H1 (cell line): ENCODE data around the gene STIL. TPM values are rescaled to one million over a fixed set of nuclear protein-coding genes. Genes with fewer than 3 reads are reported as not detected.

Experiments
- CTCF ChIA-PET: fragments of 300-600 bp; sonication (Branson Sonifier 250); formaldehyde crosslinking; loops from one replicate; lab custom pipeline; 2021; ENCODE audit not compliant: partially characterized antibody; lab: Charles Lee
- POLR2A ChIA-PET: fragments of 300-600 bp; sonication (Branson Sonifier 250); formaldehyde crosslinking; loops from one replicate; lab custom pipeline; 2021; ENCODE audit warnings: inconsistent platforms; ENCODE audit not compliant: partially characterized antibody; lab: Charles Lee
- DNase-seq, 2 experiments: peaks; one replicate each; pipeline versions ENCODE4 v3.0.0 to v3.0.0-alpha.2; 2010 to 2022; ENCODE audit warnings: low spot score in 2 of 2, low read depth in 1 of 2, mixed read lengths in 1 of 2
- FAIRE-seq: peaks from 2 replicates; lab custom pipeline; 2011; peaks lifted over from hg19 to GRCh38; lab: Jason Lieb, UNC
- H2AFZ ChIP-seq: 2 replicates; pipeline ENCODE4 v1.8.1; 2012; ENCODE audit warnings: low read length, inconsistent platforms
- H2AK5ac ChIP-seq: 2 replicates; pipeline ENCODE4 v1.6.1; 2013; ENCODE audit warnings: low read depth, low read length
- H2BK120ac ChIP-seq: replicated peaks from 2 replicates; pipeline ENCODE3; 2013; ENCODE audit warnings: low read depth, low read length, inconsistent platforms
- H2BK12ac ChIP-seq: 2 replicates; pipeline ENCODE4 v1.6.1; 2013; ENCODE audit warnings: low read depth, low read length
- H2BK15ac ChIP-seq: 2 replicates; pipeline ENCODE4 v1.6.1; 2013; ENCODE audit warnings: low read length
- H2BK20ac ChIP-seq: 2 replicates; pipeline ENCODE4 v1.6.1; 2013; ENCODE audit warnings: low read length
- H2BK5ac ChIP-seq: 2 replicates; pipeline ENCODE4 v1.6.1; 2013; ENCODE audit warnings: low read depth, low read length
- H3K14ac ChIP-seq: 2 replicates; pipeline ENCODE4 v1.6.1; 2013; ENCODE audit warnings: inconsistent platforms; ENCODE audit not compliant: insufficient read length
- H3K18ac ChIP-seq: 2 replicates; pipeline ENCODE4 v1.6.1; 2013; ENCODE audit warnings: low read length; ENCODE audit errors: extremely low read depth
- H3K23ac ChIP-seq: 2 replicates; pipeline ENCODE4 v1.6.1; 2013; ENCODE audit warnings: inconsistent platforms; ENCODE audit not compliant: insufficient read length
- H3K23me2 ChIP-seq: 2 replicates; pipeline ENCODE4 v1.6.1; 2013; ENCODE audit warnings: low read depth, low read length
- H3K27ac ChIP-seq: 2 replicates; pipeline ENCODE4 v1.6.1; 2011; ENCODE audit warnings: low read depth, low read length, inconsistent platforms
- H3K27me3 ChIP-seq, 4 experiments: replicated peaks in 1 of 4; 1 replicate in 1 of 4; 2 replicates in 3 of 4; pipeline versions ENCODE4 v1.6.1 to v1.8.1; 2011 to 2013; ENCODE audit warnings: low read length in 3 of 4, mild to moderate bottlenecking in 3 of 4, inconsistent platforms in 2 of 4, mixed read lengths in 2 of 4, moderate library complexity in 1 of 4; ENCODE audit not compliant: control insufficient read depth in 3 of 4, insufficient read depth in 3 of 4; ENCODE audit errors: extremely low read depth in 1 of 4
- H3K36me3 ChIP-seq, 4 experiments: 2 replicates each; pipeline versions ENCODE4 v1.6.1 to v1.8.1; 2011 to 2013; ENCODE audit warnings: mild to moderate bottlenecking in 4 of 4, low read length in 3 of 4, moderate library complexity in 2 of 4, control low read depth in 1 of 4, inconsistent platforms in 1 of 4; ENCODE audit not compliant: insufficient read depth in 4 of 4, control insufficient read depth in 2 of 4
- H3K4ac ChIP-seq: replicated peaks from 2 replicates; pipeline ENCODE3; 2013; ENCODE audit warnings: low read length, low read depth, mixed read lengths, inconsistent platforms; ENCODE audit not compliant: insufficient read length
- H3K4me1 ChIP-seq, 4 experiments: replicated peaks in 1 of 4; 1 replicate in 1 of 4; 2 replicates in 3 of 4; pipeline versions ENCODE4 v1.6.1 to v1.8.1; 2011 to 2013; ENCODE audit warnings: low read length in 3 of 4, inconsistent platforms in 2 of 4, mixed read lengths in 1 of 4; ENCODE audit not compliant: insufficient read depth in 4 of 4, control insufficient read depth in 3 of 4
- H3K4me2 ChIP-seq, 2 experiments: 2 replicates each; pipeline versions ENCODE4 v1.6.1 to v1.8.1; 2011 to 2013; ENCODE audit warnings: low read depth in 2 of 2, low read length in 2 of 2, control low read depth in 1 of 2, inconsistent platforms in 1 of 2, mild to moderate bottlenecking in 1 of 2; ENCODE audit not compliant: insufficient read depth in 1 of 2
- H3K4me3 ChIP-seq, 4 experiments: fragments of 200-600, 300-600 bp in 1 of 4; sonication (generic), shearing (Covaris generic), sonication (Bioruptor Twin) in 1 of 4; 2 replicates each; pipeline versions ENCODE4 v1.5.1 to v1.8.1; 2011 to 2016; ENCODE audit warnings: low read length in 4 of 4, low read depth in 3 of 4, control low read depth in 2 of 4, inconsistent platforms in 2 of 4, mild to moderate bottlenecking in 2 of 4, mixed read lengths in 1 of 4, moderate library complexity in 1 of 4; ENCODE audit not compliant: insufficient read depth in 2 of 4; ENCODE audit errors: extremely low read depth in 1 of 4
- H3K56ac ChIP-seq: replicated peaks from 2 replicates; pipeline ENCODE3; 2013; ENCODE audit warnings: low read depth, mild to moderate bottlenecking, mixed read lengths, low read length, inconsistent platforms; ENCODE audit not compliant: insufficient read length
- H3K79me1 ChIP-seq: 2 replicates; pipeline ENCODE4 v1.6.1; 2013; ENCODE audit warnings: low read depth, low read length, control low read depth
- H3K79me2 ChIP-seq, 2 experiments: 2 replicates each; pipeline versions ENCODE4 v1.6.1 to v1.8.1; 2012 to 2013; ENCODE audit warnings: low read length in 2 of 2, mild to moderate bottlenecking in 2 of 2, inconsistent platforms in 1 of 2; ENCODE audit not compliant: insufficient read depth in 2 of 2, control insufficient read depth in 1 of 2
- H3K9ac ChIP-seq, 4 experiments: replicated peaks in 1 of 4; 1 replicate in 1 of 4; 2 replicates in 3 of 4; pipeline versions ENCODE4 v1.6.1 to v1.8.1; 2011 to 2013; ENCODE audit warnings: low read depth in 3 of 4, low read length in 3 of 4, control low read depth in 2 of 4, mild to moderate bottlenecking in 2 of 4, moderate library complexity in 2 of 4, inconsistent platforms in 1 of 4; ENCODE audit errors: extremely low read depth in 1 of 4
- H3K9me3 ChIP-seq, 2 experiments: 2 replicates each; pipeline versions ENCODE4 v1.6.1 to v1.8.1; 2012 to 2013; ENCODE audit warnings: mild to moderate bottlenecking in 2 of 2, moderate library complexity in 2 of 2, control low read depth in 1 of 2, inconsistent platforms in 1 of 2, low read depth in 1 of 2, low read length in 1 of 2, mixed read lengths in 1 of 2; ENCODE audit not compliant: insufficient read depth in 2 of 2
- H4K20me1 ChIP-seq, 2 experiments: replicated peaks in 1 of 2; 2 replicates each; pipeline versions ENCODE3 to v1.8.1; 2011 to 2013; ENCODE audit warnings: inconsistent platforms in 2 of 2, low read length in 2 of 2, mild to moderate bottlenecking in 1 of 2; ENCODE audit not compliant: insufficient read depth in 2 of 2, control insufficient read depth in 1 of 2
- H4K5ac ChIP-seq: 2 replicates; pipeline ENCODE4 v1.6.1; 2013; ENCODE audit warnings: low read length, low read depth, mixed read lengths, inconsistent platforms; ENCODE audit not compliant: insufficient read length
- H4K8ac ChIP-seq: 2 replicates; pipeline ENCODE4 v1.8.0; 2013; ENCODE audit warnings: mild to moderate bottlenecking, moderate library complexity, low read length, inconsistent platforms; ENCODE audit not compliant: insufficient read depth; ENCODE audit errors: extremely low read depth
- H4K91ac ChIP-seq: replicated peaks from 2 replicates; pipeline ENCODE3; 2013; ENCODE audit warnings: low read length, mixed read lengths, inconsistent platforms; ENCODE audit not compliant: insufficient read length
- KDM1A ChIP-seq: fragments of 200-600, 300-600 bp; sonication (generic); IDR thresholded peaks from 2 replicates; pipeline ENCODE4 v1.7.1; 2016; ENCODE audit warnings: mild to moderate bottlenecking, low read length, borderline replicate concordance
- TAF7 ChIP-seq: optimal IDR thresholded peaks from 2 replicates; pipeline ENCODE3; 2011; ENCODE audit warnings: low read depth, mild to moderate bottlenecking, inconsistent platforms, low read length, moderate library complexity, borderline replicate concordance
- WGBS, 2 experiments: shearing (Covaris generic) in 1 of 2; methylation state at CpG; one replicate each; pipeline versions ENCODE4 v1.1.6 to v1.1.7; 2013 to 2015; ENCODE audit warnings: low lambda C conversion rate in 2 of 2, mixed read lengths in 2 of 2, inconsistent platforms in 1 of 2, low coverage in 1 of 2, missing lambda C conversion rate in 1 of 2; ENCODE audit not compliant: insufficient replicate concordance in 2 of 2, insufficient coverage in 1 of 2, insufficient read length in 1 of 2; ENCODE audit errors: extremely low coverage in 1 of 2, missing lambda C conversion rate in 1 of 2; 5-methylcytosine and 5-hydroxymethylcytosine counted together
- polyA plus RNA-seq, 7 experiments: library from polyadenylated mRNA; depleted of rRNA in 3 of 7; stranded (reverse) in 5 of 7; unstranded in 2 of 7; fragments of >200 nt in 5 of 7; fragments of 200-250 nt in 2 of 7; gene quantifications; 1 replicate in 5 of 7; 2 replicates in 1 of 7; 4 replicates in 1 of 7; pipeline versions ENCODE4 v1.2.1 to v1.2.3, GENCODE V29; 2011 to 2013; ENCODE audit warnings: missing spikeins in 2 of 7, mixed read lengths in 2 of 7
- total RNA-seq: library from RNA; stranded (reverse); fragmentation: NEBNext Ultra II Directional; extraction: Animal tissue kit (Norgen Biotek cat#: 25700); gene quantifications from 2 replicates; pipeline ENCODE4 v1.2.1, GENCODE V29; 2021

Gene STIL
- total and polyA plus RNA-seq, 2 of the 8 experiments (the other 6 are each of a cell fraction or from before 2014, with no cell fraction given) = 13.6 to 25.1 TPM

DNA sequence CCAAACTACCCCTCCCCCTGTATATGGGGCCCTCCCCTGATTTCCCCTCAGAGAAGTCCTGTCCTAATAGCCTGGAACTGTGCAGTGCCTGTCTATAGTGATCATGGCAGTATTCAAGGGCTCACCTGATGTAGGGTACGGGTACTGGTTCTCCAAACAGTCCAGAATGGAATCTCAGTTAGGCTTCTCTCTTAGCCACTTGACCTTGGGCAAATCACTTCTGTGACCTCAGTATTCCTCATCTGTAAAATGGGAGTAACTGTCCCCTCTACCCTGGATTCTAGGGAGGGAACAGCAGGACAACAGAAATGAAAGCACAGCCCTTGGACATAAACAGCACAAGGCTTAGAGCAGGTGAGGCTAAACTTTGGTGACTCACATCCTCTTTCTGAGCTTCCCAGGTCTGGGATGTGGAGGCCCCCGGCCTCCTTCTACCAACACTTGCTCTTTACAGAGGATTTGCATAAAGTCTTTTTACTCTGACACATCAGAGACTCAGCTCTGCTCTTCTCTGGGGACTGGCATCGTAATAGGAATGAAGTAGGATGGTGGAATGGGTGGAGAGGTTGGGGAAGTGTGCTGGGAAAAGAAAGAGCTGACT, 104.1 kb downstream of the STIL start:
- Histone ChIP-seq H4K20me1 (no peaks in the 10 kb centered on the region), H3K18ac (no peak overlapping the region), H2AFZ (no peak overlapping the region), H3K23me2 (peaks cover 1% of the 10 kb centered on the region; the same call in 1 of the 2 replicates), H3K4ac (no peak overlapping the region), H3K9ac (no peak overlapping the region), H4K8ac (no peak overlapping the region), H3K23ac (no peak overlapping the region), H3K4me3 (no peak overlapping the region), H4K5ac (no peak overlapping the region), H3K14ac (no peak overlapping the region), H3K4me1 (peaks cover 5 to 25% (median 16%) of the 10 kb centered on the region in 4 experiments), H2BK15ac (no peak overlapping the region; the same call in 1 of the 2 replicates), H3K4me2 (peak overlapping the region in 1 of 2 experiments; percentile 67; a peak in 1 of 4 replicates), H4K91ac (no peak overlapping the region), H3K27ac (no peak overlapping the region), H2BK20ac (0 out of 2 replicates have a peak overlapping the region, but pooled peaks have one; percentile 52), H2AK5ac (no peak overlapping the region), H3K56ac (no peak overlapping the region), H3K36me3 (no peaks in the 10 kb centered on the region), H3K79me2 (no peaks in the 10 kb centered on the region), H2BK12ac (no peak overlapping the region), H2BK5ac (no peak overlapping the region), H3K27me3 (peaks cover 2 to 37% (median 27%) of the 10 kb centered on the region in 4 experiments), H2BK120ac (no peak overlapping the region), H3K79me1 (no peaks in the 10 kb centered on the region)
- ChIA-PET CTCF (interaction anchor here (1.0 to 3.5 kb wide), 4 partner anchors 16 to 53 kb away, joined by 3 to 23 read pairs (median 4); no protein-coding TSS in a partner anchor), POLR2A (interaction anchor here (0.8 kb wide), 1 partner anchor 12 kb away, joined by 4 read pairs; no protein-coding TSS in a partner anchor)
- FAIRE-seq = no peak
- TF ChIP-seq TAF7 = no peak
- peak; percentile 68; the same call in 1 of the 2 replicates for TF ChIP-seq KDM1A
- TF ChIP-seq, all 59 proteins: peak for 1
- WGBS, 2 experiments = 80% methylated on average over 3 of the region's 3 CpGs; no CpG with 5 or more reads in 1 of the 2 experiments
- no peaks in the 10 kb centered on the region for H3K9me3 ChIP-seq
- DNase-seq = no peak
